ENCODE results near the gene TOM1. TPM values are rescaled to one million over a fixed set of nuclear protein-coding genes. Genes with fewer than 3 reads are reported as not detected.

The TOM1 gene
- total and polyA plus RNA-seq, 10 of the 15 experiments (the other 5 are each of a cell fraction or from before 2014, with no cell fraction given) = 2.2 to 64.6 (median 40.3) TPM

DNA sequence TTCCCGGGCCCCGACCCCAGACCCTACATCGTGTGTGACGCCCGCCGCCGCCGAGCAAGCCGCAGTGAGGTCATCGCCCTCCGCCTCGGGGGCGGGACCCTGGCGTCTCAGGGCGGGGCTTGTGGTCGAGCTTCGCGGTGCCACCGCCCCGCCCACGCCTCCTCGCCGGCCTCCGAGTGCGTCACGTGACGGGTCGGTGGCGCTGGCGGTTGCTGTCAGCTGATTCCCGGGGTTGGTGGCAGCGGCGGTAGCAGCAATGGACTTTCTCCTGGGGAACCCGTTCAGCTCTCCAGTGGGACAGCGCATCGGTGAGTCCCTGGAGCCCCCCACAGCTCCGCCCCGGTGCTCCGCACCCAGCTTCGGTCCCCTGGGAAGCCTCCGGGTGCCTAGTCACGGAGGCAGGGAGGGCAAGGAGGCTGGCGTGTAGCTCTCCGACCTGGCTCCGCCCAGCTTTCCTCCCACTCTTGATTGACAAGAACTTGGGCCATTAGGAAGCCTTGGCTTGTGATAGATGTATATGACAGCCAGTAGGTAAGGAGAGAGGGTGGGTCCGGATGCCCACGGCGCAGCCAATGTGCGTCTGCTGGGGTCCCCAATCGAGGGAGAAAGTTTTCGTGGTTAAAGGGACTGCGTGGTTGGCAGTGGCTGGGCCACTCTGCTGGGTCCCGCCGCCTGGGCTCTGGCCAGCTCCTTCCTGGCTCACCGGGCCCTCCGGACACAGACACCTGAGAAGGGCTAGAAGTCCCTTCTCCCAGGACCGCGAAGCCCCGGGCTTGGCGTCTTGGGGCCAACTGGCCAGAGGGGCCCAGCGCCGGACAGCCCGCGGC, at the start of gene TOM1 (continued):
- TF ChIP-seq NFYA (IDR thresholded peaks at IDR 0.05; ENCODE audit: borderline replicate concordance, low read depth, low read length) (peak; percentile 96), RUNX3 (IDR thresholded peaks at IDR 0.05; ENCODE audit: low read length) (peak; percentile 84), SPI1 (IDR thresholded peaks at IDR 0.05; ENCODE audit: borderline replicate concordance, insufficient read depth, low read depth, low read length) (0 out of 2 replicates have a peak, but pooled peaks have one; percentile 0), CHD2 (IDR thresholded peaks at IDR 0.05; ENCODE audit: borderline replicate concordance, low read depth, low read length) (peak; percentile 97), MYB (IDR thresholded peaks at IDR 0.05; ENCODE audit: borderline replicate concordance, low read depth, low read length) (peak; percentile 78; the same call in 1 of the 2 replicates), BACH1 (IDR thresholded peaks at IDR 0.05; ENCODE audit: borderline replicate concordance) (peak; percentile 81), NRF1 (conservative IDR thresholded peaks at IDR 0.05; ENCODE audit: low read depth, low read length) (no peak), EP300 (IDR thresholded peaks at IDR 0.05; ENCODE audit: borderline replicate concordance in 1 of 2, control insufficient read depth in 1 of 2, low read depth in 2 of 2, low read length in 2 of 2) (peak; percentile 31 to 61; a peak in 2 of 4 replicates), LARP7 (IDR thresholded peaks at IDR 0.05) (peak; percentile 21; the same call in 1 of the 2 replicates), EED (IDR thresholded peaks at IDR 0.05; ENCODE audit: low read depth) (peak; percentile 10; the same call in 1 of the 2 replicates), WRNIP1 (IDR thresholded peaks at IDR 0.05; ENCODE audit: borderline replicate concordance, low read depth, low read length) (no peak)
- TF ChIP-seq, protein P1, sequence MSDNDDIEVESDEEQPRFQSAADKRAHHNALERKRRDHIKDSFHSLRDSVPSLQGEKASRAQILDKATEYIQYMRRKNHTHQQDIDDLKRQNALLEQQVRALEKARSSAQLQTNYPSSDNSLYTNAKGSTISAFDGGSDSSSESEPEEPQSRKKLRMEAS (IDR thresholded peaks at IDR 0.05; ENCODE audit: low read depth, low read length) = peak; percentile 89
- TF ChIP-seq, protein P2, sequence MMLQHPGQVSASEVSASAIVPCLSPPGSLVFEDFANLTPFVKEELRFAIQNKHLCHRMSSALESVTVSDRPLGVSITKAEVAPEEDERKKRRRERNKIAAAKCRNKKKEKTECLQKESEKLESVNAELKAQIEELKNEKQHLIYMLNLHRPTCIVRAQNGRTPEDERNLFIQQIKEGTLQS (IDR thresholded peaks at IDR 0.05; ENCODE audit: borderline replicate concordance, extremely low read depth, low read depth, low read length) = peak; percentile 92
- TF ChIP-seq, protein P3, sequence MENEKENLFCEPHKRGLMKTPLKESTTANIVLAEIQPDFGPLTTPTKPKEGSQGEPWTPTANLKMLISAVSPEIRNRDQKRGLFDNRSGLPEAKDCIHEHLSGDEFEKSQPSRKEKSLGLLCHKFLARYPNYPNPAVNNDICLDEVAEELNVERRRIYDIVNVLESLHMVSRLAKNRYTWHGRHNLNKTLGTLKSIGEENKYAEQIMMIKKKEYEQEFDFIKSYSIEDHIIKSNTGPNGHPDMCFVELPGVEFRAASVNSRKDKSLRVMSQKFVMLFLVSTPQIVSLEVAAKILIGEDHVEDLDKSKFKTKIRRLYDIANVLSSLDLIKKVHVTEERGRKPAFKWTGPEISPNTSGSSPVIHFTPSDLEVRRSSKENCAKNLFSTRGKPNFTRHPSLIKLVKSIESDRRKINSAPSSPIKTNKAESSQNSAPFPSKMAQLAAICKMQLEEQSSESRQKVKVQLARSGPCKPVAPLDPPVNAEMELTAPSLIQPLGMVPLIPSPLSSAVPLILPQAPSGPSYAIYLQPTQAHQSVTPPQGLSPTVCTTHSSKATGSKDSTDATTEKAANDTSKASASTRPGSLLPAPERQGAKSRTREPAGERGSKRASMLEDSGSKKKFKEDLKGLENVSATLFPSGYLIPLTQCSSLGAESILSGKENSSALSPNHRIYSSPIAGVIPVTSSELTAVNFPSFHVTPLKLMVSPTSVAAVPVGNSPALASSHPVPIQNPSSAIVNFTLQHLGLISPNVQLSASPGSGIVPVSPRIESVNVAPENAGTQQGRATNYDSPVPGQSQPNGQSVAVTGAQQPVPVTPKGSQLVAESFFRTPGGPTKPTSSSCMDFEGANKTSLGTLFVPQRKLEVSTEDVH (IDR thresholded peaks at IDR 0.05; ENCODE audit: low read depth, partially characterized antibody) = no peak
- TF ChIP-seq, protein P4, sequence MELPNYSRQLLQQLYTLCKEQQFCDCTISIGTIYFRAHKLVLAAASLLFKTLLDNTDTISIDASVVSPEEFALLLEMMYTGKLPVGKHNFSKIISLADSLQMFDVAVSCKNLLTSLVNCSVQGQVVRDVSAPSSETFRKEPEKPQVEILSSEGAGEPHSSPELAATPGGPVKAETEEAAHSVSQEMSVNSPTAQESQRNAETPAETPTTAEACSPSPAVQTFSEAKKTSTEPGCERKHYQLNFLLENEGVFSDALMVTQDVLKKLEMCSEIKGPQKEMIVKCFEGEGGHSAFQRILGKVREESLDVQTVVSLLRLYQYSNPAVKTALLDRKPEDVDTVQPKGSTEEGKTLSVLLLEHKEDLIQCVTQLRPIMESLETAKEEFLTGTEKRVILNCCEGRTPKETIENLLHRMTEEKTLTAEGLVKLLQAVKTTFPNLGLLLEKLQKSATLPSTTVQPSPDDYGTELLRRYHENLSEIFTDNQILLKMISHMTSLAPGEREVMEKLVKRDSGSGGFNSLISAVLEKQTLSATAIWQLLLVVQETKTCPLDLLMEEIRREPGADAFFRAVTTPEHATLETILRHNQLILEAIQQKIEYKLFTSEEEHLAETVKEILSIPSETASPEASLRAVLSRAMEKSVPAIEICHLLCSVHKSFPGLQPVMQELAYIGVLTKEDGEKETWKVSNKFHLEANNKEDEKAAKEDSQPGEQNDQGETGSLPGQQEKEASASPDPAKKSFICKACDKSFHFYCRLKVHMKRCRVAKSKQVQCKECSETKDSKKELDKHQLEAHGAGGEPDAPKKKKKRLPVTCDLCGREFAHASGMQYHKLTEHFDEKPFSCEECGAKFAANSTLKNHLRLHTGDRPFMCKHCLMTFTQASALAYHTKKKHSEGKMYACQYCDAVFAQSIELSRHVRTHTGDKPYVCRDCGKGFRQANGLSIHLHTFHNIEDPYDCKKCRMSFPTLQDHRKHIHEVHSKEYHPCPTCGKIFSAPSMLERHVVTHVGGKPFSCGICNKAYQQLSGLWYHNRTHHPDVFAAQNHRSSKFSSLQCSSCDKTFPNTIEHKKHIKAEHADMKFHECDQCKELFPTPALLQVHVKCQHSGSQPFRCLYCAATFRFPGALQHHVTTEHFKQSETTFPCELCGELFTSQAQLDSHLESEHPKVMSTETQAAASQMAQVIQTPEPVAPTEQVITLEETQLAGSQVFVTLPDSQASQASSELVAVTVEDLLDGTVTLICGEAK (IDR thresholded peaks at IDR 0.05; ENCODE audit: borderline replicate concordance) = peak; percentile 74; the same call in 1 of the 2 replicates
- TF ChIP-seq, protein P5, sequence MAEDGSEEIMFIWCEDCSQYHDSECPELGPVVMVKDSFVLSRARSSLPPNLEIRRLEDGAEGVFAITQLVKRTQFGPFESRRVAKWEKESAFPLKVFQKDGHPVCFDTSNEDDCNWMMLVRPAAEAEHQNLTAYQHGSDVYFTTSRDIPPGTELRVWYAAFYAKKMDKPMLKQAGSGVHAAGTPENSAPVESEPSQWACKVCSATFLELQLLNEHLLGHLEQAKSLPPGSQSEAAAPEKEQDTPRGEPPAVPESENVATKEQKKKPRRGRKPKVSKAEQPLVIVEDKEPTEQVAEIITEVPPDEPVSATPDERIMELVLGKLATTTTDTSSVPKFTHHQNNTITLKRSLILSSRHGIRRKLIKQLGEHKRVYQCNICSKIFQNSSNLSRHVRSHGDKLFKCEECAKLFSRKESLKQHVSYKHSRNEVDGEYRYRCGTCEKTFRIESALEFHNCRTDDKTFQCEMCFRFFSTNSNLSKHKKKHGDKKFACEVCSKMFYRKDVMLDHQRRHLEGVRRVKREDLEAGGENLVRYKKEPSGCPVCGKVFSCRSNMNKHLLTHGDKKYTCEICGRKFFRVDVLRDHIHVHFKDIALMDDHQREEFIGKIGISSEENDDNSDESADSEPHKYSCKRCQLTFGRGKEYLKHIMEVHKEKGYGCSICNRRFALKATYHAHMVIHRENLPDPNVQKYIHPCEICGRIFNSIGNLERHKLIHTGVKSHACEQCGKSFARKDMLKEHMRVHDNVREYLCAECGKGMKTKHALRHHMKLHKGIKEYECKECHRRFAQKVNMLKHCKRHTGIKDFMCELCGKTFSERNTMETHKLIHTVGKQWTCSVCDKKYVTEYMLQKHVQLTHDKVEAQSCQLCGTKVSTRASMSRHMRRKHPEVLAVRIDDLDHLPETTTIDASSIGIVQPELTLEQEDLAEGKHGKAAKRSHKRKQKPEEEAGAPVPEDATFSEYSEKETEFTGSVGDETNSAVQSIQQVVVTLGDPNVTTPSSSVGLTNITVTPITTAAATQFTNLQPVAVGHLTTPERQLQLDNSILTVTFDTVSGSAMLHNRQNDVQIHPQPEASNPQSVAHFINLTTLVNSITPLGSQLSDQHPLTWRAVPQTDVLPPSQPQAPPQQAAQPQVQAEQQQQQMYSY (CRISPR knock-in tag; IDR thresholded peaks at IDR 0.05) = peak; percentile 79; the same call in 1 of the 2 replicates

Data from GM12878 (cell line).